Mucosa of descending colon (tissue), 3 donors: ENCODE data around the gene TRMT10A. TPM values are rescaled to one million over a fixed set of nuclear protein-coding genes. Genes with fewer than 3 reads are reported as not detected.
"Not testable (repeated sequence)": the region's sequence is repeated elsewhere in the genome, so short reads cannot be mapped to it uniquely, and the experiment has no call there.

ENCODE experiments used
- ATAC-seq: fragments of 200-7000 bp; cut with Tn5 transposase; one replicate; pipeline ENCODE4 v1.9.1; 2020; ENCODE audit warnings: mild to moderate bottlenecking, moderate library complexity
- DNase-seq, 3 donors: peaks; one replicate each; pipeline ENCODE4 v3.0.0-alpha.2; 2020
- H3K36me3 ChIP-seq: fragments of 200-600 bp; one replicate; pipeline ENCODE4 v1.8.0; 2021; ENCODE audit warnings: low read depth, mild to moderate bottlenecking
- H3K4me1 ChIP-seq: fragments of 200-600 bp; one replicate; pipeline ENCODE4 v1.8.0; 2021; ENCODE audit warnings: low read depth, mild to moderate bottlenecking
- H3K4me3 ChIP-seq: fragments of 200-600 bp; one replicate; pipeline ENCODE4 v1.8.0; 2021; ENCODE audit warnings: mild to moderate bottlenecking
- H3K9me3 ChIP-seq: fragments of 200-600 bp; one replicate; pipeline ENCODE4 v1.8.0; 2021; ENCODE audit warnings: mild to moderate bottlenecking
- intact Hi-C, 2 donors: fragments of 100-400 bp; cut with DNase I in 1 of 2; cut with micrococcal nuclease in 1 of 2; formaldehyde crosslinking; loops; one replicate each; pipeline versions ENCODE4 v1.11.0 to v1.11.1; 2022; cut with DNase I, micrococcal nuclease
- total RNA-seq, 3 donors: library from RNA; stranded (reverse); fragmentation: NEBNext Ultra II Directional in 2 of 3; extraction: Animal tissue kit (Norgen Biotek cat#: 25700) in 2 of 3; gene quantifications; one replicate each; pipeline versions ENCODE4 v1.2.1 to v1.2.4, GENCODE V29; 2021 to 2023
- TF ChIP-seq, protein P1 (sequence below): fragments of 200-600 bp; IDR thresholded peaks from one replicate; pipeline ENCODE4 v1.8.0; 2022; ENCODE audit warnings: antibody characterized with exemption, mild to moderate bottlenecking
- donor health status: DM: no; HTN: no; CAD: no; lungs with moderate emphysema.
- donor health status: DM: no; HTN: no; CAD: no.
- donor health status: DM: no; HTN: yes; CAD: no.

TRMT10A gene
- total RNA-seq, 3 donors from 2014 or later: 4.6 to 9.1 (median 7.7) TPM

DNA sequence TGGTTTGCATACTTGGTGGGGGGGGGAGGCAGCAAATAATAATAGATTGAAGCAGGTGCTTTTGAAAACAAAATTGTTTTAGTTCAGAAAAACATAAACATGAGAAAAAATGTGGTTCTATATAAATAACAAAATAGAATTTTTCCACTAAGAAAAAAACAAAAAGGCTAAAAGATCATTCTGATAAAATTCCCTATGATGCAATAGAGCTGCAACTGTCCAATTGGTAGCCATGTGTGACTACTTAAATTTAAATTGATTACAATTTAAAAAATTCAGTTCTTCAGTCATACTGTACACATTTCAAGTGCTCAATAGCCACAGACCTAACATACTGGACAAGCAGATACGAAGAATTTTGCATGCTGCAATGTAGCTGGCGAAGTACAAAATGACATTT lies 11.0 kb downstream of the TRMT10A start:
- H3K36me3 ChIP-seq: no peaks in the 10 kb centered on the region
- no peak overlapping the region for H3K4me3 ChIP-seq
- ATAC-seq (no peak), DNase-seq (no peak)
- no peaks in the 10 kb centered on the region for H3K9me3 ChIP-seq
- intact Hi-C loops: no loop called here
- TF ChIP-seq, protein P1, sequence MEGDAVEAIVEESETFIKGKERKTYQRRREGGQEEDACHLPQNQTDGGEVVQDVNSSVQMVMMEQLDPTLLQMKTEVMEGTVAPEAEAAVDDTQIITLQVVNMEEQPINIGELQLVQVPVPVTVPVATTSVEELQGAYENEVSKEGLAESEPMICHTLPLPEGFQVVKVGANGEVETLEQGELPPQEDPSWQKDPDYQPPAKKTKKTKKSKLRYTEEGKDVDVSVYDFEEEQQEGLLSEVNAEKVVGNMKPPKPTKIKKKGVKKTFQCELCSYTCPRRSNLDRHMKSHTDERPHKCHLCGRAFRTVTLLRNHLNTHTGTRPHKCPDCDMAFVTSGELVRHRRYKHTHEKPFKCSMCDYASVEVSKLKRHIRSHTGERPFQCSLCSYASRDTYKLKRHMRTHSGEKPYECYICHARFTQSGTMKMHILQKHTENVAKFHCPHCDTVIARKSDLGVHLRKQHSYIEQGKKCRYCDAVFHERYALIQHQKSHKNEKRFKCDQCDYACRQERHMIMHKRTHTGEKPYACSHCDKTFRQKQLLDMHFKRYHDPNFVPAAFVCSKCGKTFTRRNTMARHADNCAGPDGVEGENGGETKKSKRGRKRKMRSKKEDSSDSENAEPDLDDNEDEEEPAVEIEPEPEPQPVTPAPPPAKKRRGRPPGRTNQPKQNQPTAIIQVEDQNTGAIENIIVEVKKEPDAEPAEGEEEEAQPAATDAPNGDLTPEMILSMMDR: no peak
- H3K4me1 ChIP-seq: no peaks in the 10 kb centered on the region

DNA sequence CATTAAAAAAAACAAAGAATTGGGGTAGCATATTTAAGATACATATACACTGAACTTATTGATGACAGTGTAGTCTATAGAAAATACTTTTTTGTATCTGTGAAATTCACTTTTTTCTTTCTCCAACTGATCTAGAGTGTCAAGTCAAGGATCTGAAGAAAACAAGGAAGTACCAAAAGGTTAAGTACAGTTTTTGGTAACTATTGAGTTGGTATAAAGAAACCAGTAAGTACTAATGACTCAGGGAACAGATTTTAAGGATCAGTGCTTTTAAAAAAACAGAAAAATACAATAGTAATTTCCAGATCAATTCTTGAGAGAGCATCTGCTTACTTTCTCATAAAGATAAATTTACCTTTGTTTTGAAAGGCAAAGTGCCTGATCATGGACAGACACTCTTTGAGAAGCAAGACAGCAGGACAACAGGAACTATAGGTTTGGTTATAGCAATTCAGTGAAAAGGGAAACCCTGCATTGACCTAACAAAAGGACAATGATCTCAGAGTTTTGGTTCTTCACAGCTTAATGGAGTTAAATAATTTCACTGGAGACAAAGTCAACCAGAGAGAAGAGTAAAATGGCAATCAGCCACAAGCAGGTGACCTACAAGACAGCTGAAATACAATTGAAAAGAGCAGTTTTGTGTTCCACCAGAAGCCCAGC lies 23.4 kb downstream of the TRMT10A start:
- TF ChIP-seq, protein P1: no peak
- ATAC-seq (no peak), DNase-seq (no peak)
- intact Hi-C loops: no loop called here
- Histone ChIP-seq H3K4me1 (no peaks in the 10 kb centered on the region), H3K36me3 (no peaks in the 10 kb centered on the region), H3K9me3 (no peaks in the 10 kb centered on the region), H3K4me3 (no peak overlapping the region)

DNA sequence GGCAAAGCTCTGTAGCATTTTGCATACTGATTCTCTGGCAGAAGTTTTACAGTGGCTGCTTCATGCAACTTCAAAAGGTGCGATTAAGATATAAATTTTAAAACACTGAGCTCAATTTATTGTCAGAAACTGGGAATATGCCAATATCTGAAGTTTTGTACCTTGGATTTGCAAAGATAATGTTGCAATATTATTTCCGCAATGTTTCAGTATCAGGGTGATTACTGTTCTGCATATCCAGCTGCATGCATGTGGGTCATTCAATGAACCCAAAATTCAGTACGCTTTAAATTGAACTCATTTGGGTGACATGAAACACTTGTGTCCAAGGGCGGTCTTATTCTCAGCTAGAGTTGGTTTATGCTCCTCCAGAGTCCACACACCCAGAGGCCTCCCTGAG lies 26.2 kb downstream of the TRMT10A start:
- Histone ChIP-seq H3K36me3 (no peaks in the 10 kb centered on the region), H3K9me3 (no peaks in the 10 kb centered on the region), H3K4me3 (no peak overlapping the region), H3K4me1 (no peaks in the 10 kb centered on the region)
- ATAC-seq (no peak), DNase-seq (no peak)
- TF ChIP-seq, protein P1: no peak
- intact Hi-C loops: no loop called here

DNA sequence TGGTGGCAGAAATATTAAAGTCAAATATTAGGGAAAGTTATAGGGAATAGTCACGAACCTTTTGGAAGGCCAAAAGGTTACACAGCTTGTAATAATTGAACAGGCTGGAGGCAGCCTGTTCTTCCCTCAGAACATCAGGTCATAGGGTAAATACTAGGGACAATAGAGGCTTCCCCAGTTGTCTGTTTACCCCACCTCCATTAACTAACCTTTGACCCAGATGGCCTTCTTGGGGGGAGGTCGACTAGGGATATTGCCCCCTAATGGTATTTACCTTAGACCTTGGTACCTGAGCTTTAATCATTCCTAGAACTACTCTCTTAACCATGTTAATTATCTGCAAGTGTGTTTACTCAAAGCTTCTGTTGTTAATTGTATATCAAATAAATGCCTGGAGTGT lies 27.0 kb downstream of the TRMT10A start:
- TF ChIP-seq, protein P1: no peak
- H3K36me3 ChIP-seq: no peaks in the 10 kb centered on the region
- H3K4me1 ChIP-seq: no peaks in the 10 kb centered on the region
- no peaks in the 10 kb centered on the region for H3K9me3 ChIP-seq
- ATAC-seq (no peak), DNase-seq (no peak)
- H3K4me3 ChIP-seq: no peak overlapping the region
- intact Hi-C loops: no loop called here

DNA sequence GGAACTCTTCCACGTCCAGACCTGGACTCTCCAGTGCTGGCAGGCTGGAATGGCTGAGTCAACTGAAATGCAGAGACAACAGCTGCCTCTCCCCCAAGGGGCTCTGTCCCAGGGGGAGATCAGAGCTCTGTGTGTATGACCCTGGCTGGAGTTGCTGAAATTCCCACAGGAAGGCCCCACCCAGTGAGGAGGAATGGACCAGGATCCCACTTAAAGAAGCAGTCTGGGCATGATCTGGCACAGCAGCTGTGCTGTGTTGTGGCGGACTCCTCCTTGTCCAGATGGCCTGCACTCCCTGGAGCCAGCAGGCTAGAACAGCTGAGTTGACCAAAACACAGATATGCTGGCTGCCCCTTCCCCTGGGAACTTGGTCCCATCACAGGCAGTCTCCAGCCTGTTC lies 27.6 kb downstream of the TRMT10A start:
- intact Hi-C loops: no loop called here
- no peaks in the 10 kb centered on the region for H3K4me1 ChIP-seq
- ATAC-seq (no peak), DNase-seq (peak in 1 of 3 donors; percentile 28)
- TF ChIP-seq, protein P1: no peak
- no peaks in the 10 kb centered on the region for H3K36me3 ChIP-seq
- H3K9me3 ChIP-seq: no peaks in the 10 kb centered on the region
- H3K4me3 ChIP-seq: no peak overlapping the region

DNA sequence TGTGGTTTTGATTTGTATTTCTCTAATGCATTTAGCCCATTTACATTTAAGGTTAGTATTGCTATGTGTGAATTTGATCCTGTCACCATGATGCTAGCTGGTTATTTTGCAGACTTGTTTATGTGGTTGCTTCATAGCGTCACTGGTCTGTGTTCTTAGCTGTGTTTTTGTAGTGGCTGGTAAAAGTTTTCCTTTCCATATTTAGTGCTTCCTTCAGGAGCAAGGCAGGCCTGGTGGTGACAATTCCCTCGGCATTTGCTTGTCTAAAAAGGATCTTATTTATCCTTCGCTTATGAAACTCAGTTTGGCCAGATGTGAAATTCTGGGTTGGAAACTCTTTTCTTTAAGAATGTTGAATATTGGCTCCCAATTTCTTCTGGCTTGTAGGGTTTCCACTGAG lies 29.1 kb downstream of the TRMT10A start:
- DNase-seq, H3K4me3 ChIP-seq, H3K4me1 ChIP-seq, ATAC-seq, H3K36me3 ChIP-seq, H3K9me3 ChIP-seq, intact Hi-C loops: not testable (repeated sequence)
